GM12892 (cell line): ENCODE measurements around the gene S100A5.

Experiments
- POLR2A ChIP-seq: IDR thresholded peaks from 2 replicates; pipeline ENCODE4 v1.6.1; 2011; ENCODE audit warnings: low read depth, low read length, control low read depth
- POLR2AphosphoS5 ChIP-seq: IDR thresholded peaks from 2 replicates; pipeline ENCODE4 v1.6.1; 2011; ENCODE audit warnings: low read depth, low read length, control low read depth

DNA sequence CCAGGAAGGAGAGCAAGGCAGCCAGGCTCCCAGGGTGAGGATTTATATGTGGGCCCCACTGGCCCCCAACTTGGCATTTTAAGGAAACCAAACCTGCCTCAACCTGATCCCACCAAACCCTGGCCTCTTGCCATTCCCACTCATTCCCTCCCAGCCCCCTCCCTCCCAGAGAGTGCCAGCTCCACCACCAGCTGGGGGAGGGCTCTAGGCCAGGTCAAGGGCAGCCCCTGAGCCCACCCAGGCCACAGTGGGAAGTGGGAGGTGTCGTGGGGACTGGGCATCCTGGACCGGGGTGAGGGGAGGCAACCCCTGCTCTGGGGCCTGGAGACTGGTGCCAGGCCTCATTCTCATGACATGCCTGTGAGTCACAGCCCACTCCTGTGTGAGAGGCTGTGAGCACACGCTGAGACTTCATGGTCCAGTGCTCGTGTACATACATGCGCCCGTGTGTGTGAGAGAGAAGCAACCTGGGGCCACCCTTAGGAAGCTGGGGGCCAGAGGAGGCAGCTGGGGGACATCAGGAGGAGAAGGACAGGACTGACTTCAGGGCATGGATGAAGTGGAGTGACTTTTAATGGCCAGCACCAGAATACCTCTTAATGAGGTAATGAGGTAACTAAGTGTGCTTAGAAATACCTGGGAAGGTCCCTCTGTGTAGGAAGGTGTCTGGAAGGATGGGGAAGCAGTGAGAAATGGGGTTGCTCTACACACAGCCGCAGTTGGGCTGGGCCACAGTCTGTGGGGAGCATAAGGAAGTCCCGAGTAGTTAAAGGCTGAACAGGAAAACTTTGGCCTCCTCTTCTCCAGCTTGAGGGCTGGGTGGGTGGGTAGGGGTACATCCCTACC lies 25.0 kb upstream of the S100A5 start, which contains the start of gene S100A2:
- TF ChIP-seq POLR2A (no peak), POLR2AphosphoS5 (no peak)
